HG02642 (cell line): ENCODE data around the gene RXFP2.
A peak's percentile ranks its signal among the peaks of the same experiment; 100 is the strongest.

Experiments used
- ATAC-seq: cut with Tn5 transposase; IDR thresholded peaks from one replicate; pipeline ENCODE4 v1.9.1; 2021; ENCODE audit warnings: mild to moderate bottlenecking; ENCODE audit not compliant: unreplicated experiment, poor library complexity

The RXFP2 gene, protein sequence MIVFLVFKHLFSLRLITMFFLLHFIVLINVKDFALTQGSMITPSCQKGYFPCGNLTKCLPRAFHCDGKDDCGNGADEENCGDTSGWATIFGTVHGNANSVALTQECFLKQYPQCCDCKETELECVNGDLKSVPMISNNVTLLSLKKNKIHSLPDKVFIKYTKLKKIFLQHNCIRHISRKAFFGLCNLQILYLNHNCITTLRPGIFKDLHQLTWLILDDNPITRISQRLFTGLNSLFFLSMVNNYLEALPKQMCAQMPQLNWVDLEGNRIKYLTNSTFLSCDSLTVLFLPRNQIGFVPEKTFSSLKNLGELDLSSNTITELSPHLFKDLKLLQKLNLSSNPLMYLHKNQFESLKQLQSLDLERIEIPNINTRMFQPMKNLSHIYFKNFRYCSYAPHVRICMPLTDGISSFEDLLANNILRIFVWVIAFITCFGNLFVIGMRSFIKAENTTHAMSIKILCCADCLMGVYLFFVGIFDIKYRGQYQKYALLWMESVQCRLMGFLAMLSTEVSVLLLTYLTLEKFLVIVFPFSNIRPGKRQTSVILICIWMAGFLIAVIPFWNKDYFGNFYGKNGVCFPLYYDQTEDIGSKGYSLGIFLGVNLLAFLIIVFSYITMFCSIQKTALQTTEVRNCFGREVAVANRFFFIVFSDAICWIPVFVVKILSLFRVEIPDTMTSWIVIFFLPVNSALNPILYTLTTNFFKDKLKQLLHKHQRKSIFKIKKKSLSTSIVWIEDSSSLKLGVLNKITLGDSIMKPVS

DNA sequence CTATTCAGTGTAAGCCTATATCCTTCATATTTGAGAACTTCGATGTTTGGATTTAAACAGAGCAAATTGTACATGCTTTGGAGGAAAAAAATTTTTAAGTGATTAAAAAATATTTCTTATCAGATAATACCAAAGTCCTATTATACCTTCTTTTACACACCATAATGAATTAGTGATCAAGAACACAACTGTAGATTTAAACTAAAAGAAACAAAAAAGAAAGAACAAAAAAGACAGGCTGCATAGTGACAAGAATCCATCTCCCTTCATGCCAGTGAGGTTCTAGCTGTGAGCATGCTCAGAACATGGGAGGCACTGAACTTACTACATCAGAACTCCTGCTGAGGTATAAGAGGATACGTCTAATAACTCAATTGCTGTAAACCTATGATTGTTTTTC is at the start of gene RXFP2:
TSS of gene RXFP2 (plus strand) at position 301 of the 400 bp plus-strand sequence. CDS start at position 388, 87 bp downstream.
- no peak for ATAC-seq

DNA sequence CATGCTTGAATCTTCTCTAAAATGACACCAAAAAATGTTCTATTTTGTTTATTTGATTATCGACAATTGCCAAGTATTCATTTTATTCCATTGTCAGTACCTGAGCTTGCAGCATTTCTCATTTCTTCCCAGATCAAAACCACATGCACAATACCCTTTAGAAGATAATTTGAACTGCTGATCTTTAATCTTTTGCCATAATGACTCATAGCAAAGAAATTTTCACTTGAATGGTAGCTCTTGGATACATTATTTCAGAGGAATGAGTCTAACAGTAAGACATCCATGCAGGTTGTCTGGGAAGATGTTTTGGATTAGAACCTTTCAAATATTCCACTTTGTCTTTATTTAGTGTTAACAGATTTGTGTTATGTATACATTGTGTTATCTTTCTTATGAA is 42.0 kb upstream of the RXFP2 start:
- no peak for ATAC-seq

DNA sequence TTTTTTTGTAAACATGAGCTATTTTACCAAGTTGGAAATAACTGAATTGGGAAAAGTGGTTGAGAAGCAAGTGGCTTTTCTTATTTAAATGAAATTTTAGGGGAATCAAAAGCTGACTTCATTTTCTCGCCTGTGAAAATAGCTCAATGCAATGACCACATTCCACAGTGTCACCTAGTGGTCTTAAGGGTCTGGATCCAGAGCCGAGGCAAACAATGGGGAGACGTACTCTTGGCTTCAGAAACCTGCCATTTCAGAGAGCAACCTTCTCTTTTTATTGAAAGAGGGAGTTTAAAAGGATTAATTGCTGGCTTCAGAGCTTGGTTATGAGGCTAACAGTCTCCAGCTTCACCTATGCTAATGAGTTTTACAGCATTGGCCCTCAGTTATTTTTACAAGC is 39.7 kb upstream of the RXFP2 start:
- ATAC-seq = no peak

DNA sequence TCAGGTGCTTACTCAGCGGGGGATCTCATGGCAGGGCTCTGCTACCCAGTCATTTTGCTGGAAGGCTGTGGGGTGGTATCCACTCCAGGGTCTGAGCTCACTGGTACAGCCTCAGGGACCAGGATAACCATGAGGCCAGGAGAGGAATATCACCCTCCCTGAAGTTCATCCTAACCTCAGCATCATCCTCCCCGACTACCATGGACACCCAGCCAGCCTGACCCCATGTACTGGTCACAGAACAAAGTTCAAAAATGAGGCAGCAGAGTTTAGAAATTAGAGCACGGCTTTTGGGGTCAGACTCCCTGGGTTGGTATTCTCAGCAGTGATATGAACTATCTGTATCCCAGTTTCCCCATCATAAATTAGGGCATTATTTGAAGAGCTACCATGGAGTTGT is 35.5 kb upstream of the RXFP2 start:
- ATAC-seq = no peak

DNA sequence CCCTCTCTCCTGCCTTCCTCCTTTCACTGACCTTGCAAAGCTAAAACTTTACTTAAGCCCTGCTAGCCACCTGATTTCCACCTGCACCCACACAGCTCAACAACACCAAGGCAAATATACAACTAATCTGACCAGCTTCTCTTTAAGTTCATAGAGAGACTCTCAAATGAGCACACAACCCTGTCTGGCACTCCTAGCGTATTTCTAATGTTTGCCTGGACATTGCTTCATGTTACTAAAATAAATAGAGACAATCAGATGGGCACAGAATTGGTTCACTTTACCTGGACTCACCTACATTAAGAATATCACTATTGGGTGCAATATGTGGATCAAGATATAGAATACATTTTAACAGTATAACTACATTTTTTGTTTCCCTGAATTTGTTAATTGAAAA is 33.2 kb upstream of the RXFP2 start:
- no peak for ATAC-seq

DNA sequence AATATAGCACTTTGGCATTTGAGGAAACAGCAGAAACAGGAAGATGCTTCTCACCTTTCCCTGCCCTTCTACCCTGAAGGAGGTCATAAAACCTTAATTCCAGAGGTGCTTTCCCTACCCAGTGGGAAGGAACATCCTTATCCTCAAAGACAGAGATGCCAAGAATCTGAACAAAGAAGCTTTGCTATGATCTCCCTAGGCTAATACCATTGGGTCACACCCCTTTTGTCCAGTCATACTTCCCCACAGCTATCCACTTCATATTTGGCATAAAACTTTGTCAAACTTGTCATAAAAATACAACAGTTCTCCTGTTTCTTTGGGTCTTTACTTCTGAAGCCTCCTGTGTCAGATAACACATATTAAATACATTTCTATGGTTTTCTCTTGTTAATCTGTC is 21.7 kb upstream of the RXFP2 start:
- no peak for ATAC-seq

DNA sequence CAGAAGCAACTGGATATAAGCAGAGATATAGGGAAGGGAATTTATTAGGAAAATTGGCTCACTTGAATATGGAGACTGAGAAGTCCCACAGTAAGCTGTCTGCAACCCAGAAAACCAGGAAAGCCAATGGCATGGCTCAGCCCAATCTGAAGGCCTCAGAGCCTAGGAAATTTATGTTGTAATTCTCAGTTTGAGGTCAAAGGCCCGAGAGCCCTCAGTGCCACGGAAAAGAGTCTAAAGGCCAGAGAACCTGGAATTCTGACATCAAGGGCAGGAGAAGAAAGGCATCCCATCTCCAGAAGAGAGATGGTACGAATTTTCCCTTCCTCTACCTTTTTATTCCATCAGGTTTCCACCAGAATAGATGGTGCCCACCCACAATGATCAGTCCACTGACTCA is 20.1 kb upstream of the RXFP2 start:
- ATAC-seq = no peak

DNA sequence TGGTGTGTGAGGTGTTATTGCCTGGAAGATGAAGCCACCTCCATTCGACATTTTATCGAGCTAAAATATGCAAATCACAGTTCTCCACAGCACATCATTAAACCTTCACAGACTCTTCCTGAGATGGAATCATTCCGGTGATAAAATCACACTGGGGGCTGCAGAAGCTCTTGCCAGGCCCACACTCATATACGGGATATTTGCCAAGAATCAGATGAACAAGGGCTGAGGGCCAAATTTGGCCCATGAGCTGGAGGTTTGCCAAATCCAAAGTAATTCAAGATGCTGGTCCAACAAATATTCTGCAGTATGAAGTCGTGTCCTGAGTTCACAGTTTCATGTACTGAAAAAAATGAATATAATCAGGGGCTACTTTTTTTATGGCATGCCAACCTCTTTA is 16.7 kb upstream of the RXFP2 start:
- no peak for ATAC-seq

DNA sequence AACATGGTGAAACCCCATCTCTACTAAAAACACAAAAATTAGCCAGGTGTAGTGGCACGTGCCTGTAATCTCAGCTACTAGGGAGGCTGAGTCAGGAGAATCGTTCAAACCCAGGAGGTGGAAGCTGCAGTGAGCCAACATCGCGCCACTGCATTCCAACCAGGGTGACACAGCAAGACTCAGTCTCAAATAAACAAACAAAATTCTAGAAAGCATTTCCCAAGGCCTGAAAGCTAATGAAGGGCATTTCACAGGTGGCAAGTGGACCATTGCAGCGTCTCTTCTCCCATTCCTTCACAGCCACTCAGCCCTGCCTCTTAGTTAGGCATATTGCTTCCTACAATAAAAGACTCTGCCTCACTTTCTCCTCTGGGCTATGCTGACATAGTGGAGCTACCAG is 13.5 kb upstream of the RXFP2 start:
- ATAC-seq = no peak

DNA sequence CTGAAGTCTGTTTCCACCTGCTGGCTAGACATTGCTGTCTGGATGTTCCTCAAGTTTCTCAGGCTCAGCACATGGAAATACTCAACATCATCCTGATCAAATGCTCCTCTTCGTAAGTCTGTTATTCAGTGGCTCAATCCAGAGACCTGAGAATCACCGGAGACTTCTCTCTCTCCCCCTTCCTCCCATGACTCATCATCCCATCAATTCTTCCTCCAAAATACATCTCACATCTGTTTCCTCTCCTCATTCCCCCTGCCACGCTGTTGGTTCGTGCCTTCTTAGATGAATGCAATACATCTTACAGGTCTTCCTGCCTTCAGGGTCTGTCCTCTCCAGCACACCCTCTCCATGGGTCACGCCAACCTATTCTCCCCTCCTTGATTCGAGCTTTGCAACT is 7.4 kb upstream of the RXFP2 start:
- ATAC-seq = no peak

DNA sequence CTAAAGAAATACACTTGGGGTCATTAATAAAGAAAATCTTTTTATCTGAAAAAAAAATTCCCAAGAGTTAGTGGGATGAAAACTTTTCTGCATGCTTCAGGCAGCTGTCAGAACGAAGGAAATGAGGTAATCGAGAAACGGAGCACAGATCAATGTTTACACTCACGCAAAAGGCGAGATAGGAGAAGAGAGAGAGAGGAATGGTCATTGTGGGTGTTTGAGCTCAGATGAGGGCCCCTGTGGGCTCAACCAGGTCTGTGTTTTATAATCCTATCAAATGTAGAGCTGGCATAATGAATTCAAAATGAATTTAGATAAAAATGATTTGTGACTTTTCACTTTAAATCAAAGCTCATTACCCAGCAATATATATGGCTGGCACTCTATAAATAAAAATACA is 6.3 kb upstream of the RXFP2 start:
- ATAC-seq = no peak

DNA sequence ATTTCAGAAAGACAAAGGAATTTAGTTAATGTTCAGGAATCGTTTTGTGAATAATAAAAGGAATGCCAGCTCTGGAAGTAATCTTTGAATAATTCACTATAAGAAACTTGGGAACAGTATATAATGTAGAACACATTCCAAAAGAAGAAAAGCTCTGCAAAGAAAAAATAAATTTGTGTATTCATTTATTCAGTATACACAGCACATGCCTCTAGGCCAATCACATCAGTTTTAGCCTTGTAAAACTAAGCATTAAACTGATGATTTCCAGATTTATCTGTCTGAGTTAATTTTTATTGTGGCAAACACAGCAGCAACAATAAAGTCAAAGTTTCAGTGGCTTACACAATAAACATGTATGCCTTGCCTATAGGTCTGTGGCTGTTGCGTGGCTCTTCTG is 5.7 kb upstream of the RXFP2 start:
- no peak for ATAC-seq

DNA sequence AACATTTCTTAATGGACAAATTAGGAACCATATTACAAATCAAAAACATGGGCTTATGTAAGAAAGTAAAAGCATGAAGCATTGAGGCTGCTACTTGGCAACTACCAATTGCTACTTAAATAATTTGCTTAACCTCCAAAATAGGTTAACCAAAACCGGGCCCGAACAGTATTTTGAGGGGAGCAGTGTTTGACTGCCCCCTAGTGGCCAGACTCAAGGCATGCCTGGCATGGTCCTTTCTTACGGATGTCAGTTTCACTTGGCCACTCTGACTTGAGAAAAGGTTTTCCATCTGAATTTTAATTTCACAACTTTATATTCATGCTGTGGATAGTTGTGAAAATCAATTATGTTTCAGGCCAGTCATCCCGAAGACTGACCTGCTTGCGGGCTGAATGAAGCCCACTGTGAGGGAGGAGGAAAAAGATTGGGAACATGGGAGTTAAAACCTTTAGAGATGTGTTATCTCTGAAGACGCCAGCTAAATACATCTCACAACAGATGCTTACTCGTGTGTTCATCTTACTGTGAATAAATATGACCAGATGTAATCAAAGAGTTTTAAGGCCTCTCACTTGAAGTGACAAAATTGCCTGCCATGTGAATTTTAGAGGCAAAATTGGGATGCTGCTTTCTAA is 2.9 kb downstream of the RXFP2 start:
- peak; percentile 90 for ATAC-seq

DNA sequence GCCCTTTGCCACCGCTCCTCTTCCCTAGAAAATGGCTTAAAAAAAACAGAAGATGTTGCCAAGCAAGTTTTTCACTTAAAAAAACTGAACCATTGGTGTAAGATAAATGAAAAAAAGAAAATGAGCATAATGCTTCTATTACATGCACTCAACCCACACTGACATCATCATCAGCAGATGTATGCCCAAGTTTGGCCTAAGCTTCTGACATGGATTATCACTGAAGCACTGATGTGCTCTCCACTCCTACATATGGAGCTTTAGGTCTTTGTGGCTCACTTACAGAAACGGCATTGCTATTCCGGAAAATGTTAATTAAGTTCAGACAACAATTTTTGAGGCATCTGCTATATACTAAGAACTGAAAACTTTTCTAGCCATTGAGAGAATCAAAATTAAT is 8.0 kb downstream of the RXFP2 start:
- no peak for ATAC-seq

DNA sequence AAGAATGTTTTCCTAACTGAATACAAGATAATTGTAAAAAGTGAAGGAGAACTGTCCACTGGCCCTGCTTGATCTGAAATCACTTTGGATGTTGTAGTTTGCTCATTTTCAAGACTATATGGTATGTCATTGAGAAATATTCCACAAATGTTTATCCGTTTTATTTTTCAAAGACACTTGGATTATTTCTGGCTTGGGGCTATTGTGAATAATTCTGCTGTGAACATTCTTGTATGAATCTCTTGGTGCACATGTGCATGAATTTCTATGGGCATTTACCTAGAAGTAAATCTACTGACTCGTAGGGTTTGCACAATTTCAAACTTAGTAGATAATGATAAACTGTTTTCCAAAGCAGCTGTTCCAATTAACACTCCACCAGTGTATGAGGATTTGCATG is 8.6 kb downstream of the RXFP2 start:
- no peak for ATAC-seq

DNA sequence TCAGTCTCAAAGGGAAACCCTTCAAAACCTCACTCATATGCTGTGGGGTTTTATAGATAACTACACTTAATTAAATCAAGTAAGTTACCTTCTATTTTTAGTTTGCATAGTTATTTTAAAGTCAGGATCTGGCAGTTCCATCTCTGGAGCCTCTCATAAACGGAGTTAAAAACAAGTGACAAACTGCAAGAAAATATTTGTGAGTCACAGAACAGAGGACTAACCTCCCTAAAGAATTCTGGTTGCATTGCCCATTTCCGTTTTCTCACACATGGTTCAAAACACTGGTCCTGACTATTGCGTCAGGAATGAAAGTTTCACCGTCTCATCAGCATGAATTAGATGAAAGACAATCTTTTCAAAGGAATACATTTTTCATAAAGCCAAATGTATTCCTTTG is 10.6 kb downstream of the RXFP2 start:
- ATAC-seq = no peak

DNA sequence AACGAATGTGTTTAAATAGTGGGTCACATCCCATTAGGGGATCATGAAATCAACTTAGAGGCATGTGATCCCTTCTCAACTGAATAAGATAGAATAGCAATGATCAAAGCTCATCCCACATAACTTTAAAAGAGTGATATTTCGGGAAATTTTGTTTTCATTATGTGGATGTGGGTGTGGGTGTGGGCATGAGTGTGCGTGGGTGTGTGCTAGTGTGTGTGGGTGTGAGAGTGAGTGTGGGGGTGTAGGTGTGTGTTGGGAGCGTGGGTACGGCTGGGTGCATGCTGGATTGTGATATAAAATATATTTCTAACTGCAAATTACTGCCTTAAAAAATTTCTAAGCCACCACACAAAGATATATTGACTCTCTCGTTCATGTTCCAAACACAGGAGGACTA is 15.9 kb downstream of the RXFP2 start:
- ATAC-seq = no peak

DNA sequence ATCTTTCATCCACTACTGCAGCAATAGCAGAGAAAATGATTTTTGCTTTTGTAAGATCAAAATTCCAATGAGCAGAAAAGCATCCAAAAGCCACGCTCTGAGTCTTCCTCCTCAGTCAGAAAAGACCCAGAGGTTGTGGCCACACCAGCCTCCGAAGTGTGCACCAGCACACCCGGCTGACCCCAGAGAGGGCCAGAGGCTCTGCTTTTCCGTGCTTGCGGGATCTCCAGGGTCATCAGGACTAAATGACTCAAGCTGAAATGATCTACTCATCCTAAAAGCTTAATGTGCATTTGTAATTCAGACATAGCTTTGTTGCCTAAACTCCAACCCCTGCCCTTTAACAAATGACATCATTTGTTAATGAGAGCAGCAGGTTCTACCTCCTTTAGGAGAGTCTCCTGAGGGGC is 16.5 kb downstream of the RXFP2 start:
- no peak for ATAC-seq

DNA sequence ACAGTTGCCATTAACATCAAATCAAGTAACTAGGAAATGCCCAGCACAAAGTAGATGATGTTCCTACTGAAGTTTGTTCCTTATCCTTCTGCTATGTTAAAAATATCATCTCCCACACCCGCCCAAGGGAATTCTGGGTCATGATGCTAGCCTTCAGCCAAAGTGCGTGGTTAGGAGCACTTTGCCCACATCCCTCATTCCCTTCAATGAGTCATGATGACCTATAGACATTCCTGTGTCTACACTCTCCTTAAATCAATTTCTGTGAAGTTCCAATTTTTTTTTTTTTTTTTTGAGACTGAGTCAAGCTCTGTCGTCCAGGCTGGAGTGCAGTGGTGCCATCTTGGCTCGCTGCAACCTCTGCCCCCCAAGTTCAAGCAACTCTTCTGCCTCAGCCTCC is 17.0 kb downstream of the RXFP2 start:
- no peak for ATAC-seq

DNA sequence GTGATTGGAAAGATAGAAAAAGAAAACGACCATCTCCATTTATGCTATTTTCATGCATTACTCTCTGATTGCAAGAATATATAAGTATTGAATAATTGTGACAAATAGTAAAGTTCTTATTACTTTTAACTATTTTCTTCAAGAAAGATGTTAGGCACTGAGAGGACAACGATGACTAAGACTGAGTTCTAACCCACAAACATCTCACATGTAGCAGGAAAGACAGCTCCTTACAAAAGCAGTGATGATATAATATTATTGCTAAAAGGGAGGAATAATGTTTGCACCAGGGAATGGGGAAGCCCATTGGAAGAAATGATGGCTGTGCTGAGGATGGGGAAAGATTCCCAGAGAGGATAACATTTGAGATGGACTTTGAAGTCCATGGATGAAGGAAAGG is 22.6 kb downstream of the RXFP2 start:
- no peak for ATAC-seq

DNA sequence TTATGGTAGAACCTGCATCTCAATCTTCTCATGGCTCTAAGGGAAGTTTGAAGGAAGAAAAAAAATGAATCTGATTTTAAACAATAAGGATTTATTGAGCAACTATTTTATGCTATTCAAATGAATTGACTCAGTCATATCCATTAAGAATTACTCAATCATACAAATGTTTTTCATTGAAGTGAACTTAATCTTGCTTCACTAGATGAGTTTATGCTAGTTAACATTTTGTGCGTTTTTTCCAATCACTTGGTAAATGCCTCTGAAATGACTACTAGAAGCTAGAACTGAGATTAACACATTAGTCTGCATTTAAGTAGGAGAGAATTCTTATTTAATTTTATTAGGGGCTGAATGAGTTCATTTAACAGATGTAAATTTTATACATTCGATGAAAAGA is 25.2 kb downstream of the RXFP2 start:
- ATAC-seq = no peak
